NCI-H526 treated with DMSO at 0.1 percent for 48 hours (cell line): ENCODE data around the gene EYA2.
"Not testable (repeated sequence)": the region's sequence is repeated elsewhere in the genome, so short reads cannot be mapped to it uniquely, and the experiment has no call there.

Experiments
- DNase-seq: peaks from one replicate; lab custom pipeline; 2025; lab: John Stamatoyannopoulos, UW

EYA2 gene

DNA sequence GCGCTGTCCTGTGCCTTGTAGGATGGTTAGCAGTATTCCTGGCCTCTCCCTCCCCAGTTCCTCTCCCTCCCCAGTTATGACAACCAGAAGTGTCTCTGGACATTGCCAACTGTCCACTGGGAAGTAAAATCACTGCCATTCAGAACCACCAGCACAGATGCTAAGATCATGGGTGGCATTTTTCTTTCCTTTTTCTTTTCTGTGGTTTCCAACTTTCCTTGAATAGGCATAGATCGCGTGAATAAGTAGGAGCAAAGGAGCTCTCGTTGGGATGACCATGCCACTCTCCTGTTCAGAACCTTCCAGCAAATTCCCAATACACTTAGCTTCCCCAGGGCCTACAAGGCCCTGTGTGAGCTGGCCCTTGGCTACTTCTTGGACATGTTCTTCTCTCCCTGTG, 59.0 kb downstream of the EYA2 start:
- no peak for DNase-seq

DNA sequence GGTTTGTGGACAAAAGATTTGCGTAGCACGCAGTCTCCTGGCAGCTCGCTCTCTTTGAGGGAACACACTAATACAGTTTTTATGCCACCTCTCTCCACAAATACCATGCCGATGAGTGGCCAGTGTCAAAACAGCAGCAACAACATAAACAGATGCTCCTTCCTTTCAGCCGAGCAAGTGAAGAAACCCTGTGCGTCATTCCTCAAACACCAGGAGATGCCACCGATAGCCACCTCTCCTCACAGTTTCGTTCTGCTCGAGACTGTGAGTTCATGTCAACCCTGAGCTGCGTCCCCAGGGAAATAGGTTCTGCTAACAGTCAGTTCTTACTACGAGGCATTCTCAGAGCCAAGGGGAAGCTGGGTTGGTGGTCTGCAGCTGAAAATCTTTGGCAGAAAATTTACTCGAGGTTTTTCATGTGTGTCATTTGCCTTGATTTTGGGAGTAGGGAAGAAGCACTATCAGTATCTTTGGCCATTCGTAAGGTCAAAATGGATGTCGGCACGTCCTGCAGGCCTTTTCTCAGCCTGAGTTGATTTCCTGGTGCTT, 59.9 kb downstream of the EYA2 start:
- DNase-seq, result no peak

DNA sequence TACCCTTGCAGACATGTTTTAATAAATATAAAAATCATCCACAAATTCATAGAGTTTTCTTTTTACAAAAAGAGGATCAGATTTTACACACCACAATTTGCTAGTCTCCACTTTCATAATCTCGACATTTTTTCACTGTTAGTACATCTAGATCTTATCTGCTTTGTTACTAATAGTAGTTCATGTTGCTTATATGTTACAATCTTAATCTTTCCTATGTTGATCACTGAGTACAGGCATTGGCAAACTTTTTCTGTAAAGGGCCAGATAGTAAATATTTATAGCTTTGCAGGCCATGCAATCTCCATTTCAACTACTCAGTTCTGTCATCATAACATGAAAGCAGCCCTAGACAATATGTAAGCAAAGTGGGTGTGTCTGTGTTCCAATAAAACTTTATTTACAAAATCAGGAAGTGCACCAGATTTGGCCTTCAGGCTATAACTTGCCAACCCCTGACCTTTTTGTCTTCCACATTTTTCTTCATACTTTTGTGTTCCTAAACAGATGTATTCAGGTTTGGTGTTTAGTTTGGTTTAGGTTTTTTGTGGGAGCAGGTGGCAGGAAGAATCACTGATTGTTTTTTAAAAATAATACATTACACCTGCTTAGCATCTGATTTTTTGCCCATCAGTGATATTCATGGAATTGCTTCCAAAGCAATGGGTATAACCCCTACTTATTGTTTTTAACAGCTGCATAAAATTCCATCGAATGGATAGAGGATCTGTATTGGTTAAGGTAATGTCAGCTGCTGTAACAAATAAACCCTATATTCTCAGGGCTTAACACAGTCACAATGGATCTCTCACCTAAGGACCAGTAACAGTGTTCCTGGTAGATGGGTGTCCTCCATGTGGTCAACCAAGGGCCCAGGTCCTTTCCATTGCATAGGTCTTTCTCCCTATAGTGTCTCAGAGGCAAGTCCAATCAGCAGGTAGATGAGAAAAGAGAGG, 61.2 kb downstream of the EYA2 start:
- no peak for DNase-seq

DNA sequence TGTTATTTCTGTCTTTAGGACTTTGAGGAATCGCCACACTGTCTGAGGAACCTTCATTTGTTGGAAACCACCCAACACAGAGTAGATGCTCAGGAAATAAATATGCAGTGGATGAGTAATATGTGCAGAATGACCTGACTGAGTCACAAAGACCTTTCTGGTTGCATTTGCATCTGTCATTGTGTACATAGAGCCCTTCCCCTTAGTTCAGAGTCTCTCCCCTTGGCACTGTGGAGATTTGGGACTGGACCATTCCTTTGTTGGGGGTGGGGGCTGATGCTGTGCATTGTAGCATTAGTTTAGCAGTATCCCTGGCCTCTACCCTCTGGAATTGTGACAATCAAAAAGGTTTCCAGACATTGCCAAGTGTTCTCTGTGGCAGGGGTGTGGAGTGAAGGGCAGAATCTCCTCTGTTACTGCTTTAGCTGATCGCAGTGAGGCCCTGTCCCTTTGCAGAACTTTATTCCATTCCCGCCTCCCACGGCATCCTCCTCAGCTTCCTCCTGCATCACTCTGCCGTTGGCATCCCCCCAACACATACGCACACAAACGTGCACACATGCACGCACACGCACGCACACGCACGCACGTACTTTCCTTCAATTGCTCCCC, 64.5 kb downstream of the EYA2 start:
- DNase-seq, result no peak

DNA sequence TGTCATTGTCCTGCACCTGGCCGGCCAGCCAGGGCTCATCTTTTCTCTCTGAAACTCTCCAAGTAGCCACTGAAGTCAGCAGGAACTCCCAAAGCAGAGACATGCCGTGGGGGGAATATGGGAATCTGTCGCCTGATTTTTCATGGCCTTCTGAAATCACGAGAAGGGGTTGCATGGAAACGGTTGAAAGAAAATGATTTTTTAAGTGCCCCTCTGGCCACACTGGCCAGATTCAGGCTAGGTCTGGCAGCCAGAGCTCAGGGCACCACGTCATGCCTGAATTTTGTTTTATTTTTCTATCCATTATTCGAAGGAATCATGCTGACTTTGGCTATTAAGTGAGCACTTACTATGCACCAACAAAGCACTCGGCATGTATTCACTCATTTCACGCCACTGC, 65.2 kb downstream of the EYA2 start:
- DNase-seq, result no peak

DNA sequence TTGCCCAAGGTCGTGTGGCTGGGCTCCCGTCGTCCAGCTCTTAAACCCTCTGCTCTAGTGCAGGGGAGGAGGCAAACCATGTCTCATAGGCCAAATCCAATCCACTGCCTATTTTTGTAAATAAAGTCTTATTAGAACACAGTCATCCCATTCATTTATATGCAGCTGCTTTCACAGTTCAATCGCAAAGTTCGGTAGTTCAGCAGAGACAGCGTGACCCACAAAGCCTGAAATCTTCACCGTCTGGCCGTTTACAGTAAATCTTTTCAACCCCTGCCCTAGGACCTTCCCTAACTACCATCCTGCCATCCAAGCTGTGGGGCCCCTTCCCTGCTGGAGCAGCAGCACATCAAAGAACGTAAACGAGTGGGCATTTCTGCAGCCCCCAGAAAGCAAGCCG, 65.9 kb downstream of the EYA2 start:
- DNase-seq, result no peak

DNA sequence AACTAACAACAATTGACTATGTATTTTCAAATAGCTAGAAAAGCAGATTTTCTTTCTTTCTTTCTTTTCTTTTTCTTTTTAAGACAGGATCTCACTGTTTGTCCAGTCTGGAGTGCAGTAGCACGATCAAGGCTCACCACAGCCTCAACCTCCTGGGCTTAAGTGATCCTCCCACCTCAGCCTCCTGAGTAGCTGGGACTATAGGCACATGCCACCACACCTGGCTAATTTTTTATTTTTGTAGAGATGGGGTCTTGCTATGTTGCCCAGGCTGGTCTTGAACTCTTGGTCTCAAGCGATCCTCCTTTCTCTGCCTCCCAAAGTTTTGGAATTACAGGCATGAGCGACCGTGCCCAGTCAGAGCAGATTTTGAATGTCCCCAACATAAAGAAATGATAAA, 67.3 kb downstream of the EYA2 start:
- not testable (repeated sequence) for DNase-seq

DNA sequence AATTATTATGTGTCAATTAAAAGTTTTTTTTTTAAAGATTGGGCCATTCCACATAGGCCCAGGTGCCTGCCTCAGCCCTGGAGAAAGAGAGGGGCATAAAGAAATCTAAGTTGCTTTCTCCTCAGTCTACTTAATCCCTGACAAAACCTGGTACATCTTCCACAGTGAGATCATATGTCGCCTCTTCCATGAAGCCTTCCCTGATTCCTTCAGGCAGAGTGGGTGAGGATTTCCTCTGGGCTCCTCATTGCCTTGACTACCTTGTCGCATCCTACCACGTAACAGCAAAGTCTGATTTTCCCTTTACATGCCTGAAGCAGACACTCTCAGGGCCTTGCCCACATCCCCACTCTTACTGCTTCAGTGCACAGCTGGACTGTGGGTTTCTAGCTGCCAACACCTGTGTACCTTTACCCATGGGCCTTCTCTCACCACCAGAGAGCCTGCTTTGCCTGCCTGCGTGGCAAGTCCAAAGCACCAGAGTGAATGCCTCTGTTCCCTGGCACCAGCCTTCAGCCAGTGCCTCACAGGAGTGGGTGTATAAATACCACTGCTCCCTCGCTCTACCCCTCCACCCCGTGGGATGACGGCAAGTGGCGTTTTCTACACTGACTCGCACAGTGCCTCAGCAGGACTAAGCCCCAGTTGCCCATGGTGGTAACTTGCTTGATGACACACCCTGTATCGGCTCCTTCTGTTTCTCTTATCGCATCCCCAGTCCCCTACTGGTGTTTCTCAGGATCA, 68.0 kb downstream of the EYA2 start:
- no peak for DNase-seq

DNA sequence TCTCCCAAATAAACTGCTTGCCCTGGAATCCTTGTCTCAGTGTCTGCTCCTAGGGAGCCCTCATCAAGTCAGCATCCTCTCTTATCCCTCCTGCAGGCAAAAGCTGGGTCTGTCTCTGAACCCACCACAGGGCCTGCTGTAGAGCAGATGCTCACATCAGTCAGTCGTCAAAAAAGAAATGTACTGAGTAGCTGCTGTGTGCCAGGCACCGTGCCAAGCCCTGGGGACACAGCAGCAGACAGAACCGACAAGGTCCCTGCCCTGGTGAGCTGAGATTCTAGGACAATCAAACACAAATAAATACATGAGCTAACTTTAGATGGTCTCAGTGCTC, 68.5 kb downstream of the EYA2 start:
- DNase-seq, result no peak

DNA sequence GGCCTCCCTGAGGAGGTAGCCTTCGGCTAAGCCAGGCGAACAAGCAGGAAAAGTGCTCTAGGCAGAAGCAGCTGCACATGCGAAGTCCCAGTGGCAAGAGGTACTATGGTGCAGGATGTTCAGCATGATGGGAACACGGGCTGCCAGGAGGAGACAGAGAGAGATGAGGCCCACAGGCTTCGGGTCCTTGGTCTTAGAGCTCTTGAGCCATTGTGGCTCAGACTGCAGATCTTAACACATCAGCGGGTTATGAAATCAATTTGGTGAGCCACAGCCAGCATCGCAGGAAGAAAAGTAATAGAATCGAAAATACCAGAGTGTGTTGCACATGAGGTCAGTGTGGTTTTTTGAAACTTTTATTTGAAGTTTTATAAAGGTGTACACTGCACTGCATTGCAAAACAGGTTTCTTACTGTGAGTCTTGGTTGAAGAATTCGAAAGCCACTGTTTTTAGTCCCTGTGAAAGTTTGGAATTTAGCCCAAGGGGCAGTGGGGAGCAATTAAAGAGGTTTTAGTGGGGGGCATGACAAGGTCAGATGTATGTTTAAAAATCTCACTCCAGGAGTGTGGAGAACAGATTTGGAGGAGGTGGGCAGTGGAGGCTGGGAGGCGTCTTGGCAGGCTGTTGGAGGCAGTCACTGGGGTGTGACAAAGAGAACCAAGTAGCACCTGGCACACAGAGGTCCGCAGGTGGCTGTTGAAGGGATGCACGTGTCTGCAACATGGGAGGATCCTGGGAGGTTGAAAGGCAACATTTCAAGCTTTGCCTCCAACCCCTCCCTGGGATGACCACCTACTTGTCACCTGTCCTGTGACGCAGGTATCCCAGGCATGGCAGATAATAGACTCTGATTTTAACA, 69.3 kb downstream of the EYA2 start:
- DNase-seq, result no peak

DNA sequence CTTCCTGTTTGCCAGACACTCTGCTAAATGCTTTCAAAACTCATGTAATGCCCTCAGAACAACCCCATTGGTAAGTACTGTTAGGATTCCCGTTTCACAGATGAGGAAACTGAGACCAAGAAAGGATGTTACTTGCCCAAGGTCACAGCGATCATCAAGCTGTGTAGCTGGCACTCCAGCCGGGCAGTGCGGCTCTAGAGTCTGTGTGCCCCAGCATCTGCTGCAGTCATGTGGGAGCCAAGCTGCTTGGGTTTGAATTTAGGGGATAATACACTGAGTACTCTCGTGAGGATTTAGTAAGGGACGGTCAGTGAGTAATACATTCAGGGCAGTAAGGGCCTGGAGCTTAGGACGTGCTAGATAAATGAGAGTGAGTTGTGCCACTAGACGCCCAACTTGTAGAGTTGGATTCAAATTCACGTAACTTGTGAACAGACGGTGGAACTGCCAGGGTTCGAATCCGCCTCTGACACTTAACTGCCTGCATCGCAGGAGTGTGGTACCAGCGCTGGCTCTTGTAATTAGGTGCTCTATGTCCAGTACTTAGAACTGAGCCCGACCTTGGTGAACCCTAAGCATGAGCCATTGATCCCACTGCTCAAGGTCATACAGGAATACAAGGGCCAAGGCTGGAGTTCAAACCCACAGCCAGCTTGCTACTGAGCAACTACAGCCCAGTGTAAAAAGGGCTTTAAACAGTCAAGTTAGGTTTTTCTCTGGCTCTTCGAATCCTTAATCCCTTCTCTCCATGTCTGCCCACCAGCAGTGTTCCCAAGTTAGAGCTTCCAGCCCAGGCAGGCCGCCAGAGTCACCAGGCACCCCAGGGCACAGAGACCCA, 70.2 kb downstream of the EYA2 start:
- no peak for DNase-seq

DNA sequence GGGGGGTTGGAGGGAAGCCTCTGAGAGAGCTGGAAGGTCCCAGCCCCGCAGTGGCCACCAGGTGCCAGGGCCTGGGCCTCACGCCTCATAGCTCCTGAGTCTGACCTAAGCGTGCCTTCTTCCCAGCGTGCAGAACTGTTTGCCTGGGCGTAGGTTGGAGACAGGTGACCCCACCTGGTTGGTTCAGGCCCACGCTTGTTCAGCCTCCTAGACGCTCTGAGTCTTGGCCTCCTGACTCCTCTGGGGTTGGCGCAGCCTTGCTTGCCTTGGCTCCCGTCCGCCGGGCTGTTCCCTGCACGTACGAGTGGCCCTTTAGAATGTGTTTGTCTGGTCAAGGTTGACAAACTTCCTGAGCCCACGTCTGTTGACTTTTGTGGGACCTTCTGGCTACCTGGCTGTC, 70.8 kb downstream of the EYA2 start:
- no peak for DNase-seq

DNA sequence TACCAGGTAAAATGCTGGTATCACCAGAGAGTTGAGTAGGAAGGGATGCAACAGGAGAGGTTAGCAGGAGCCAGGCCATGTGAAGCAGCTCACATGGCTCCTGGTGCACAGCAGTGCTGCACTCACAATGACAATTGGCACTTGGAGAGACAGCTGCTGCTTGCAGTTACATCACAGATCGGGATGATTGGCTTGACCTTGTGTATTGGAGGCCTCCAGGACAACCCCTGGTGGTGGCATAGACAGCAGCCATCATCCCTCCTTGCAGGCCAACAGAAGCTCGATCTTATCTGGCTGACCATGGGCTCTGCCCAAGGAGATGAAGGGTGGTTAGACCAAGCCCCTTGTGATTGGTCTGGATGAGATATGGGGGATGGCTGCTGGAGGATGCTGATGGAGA, 73.0 kb downstream of the EYA2 start:
- no peak for DNase-seq

DNA sequence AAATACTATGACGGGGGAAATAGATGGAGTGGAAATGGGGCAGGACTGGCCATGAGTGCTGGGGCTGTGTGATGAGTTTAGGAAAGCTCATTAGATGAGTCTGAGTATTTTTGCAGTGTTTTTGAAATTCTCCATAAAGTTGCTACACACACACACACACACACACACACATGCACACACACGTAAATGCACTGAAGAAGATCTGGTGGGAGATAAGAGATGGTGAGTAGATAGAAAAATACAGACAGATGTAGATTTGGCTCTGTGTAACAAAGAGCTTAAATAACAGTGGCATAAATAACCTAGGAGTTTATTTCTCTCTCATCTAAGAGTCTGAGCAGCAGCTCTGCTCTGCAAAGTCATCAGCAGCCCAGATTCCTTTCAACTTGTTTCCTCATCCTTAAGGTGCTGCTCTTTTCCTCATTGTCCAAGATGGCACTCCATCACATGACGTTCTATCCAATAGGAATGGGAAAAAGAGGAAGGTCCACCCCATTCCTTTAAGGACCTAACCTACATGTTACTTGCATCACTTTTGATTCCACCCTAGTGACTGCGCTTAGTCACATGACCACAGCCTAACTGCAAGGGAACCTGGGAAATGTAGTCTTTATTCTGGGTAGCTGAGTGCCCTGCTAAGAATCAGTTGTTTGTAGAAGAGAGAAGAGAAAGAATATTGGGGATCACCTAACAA, 76.4 kb downstream of the EYA2 start:
- no peak for DNase-seq

DNA sequence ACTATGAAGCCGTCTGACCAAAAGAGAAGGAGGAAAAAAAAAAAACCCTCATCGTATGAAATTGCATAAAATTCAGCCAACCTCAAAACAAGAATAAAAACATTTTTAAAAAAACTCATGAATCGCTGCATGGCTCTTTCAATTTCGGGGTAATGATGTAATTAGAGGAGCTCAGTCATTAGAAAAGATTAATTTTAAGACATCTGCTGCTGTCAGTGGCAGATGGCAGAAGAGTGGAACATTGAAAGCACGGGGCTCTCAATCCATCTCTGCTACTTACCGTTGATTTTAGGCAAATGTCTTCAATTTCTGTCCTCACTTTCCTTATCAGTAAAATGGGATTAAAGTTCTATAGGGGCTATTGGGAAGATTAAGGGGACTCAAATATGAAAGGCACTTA, 79.1 kb downstream of the EYA2 start:
- DNase-seq, result no peak

DNA sequence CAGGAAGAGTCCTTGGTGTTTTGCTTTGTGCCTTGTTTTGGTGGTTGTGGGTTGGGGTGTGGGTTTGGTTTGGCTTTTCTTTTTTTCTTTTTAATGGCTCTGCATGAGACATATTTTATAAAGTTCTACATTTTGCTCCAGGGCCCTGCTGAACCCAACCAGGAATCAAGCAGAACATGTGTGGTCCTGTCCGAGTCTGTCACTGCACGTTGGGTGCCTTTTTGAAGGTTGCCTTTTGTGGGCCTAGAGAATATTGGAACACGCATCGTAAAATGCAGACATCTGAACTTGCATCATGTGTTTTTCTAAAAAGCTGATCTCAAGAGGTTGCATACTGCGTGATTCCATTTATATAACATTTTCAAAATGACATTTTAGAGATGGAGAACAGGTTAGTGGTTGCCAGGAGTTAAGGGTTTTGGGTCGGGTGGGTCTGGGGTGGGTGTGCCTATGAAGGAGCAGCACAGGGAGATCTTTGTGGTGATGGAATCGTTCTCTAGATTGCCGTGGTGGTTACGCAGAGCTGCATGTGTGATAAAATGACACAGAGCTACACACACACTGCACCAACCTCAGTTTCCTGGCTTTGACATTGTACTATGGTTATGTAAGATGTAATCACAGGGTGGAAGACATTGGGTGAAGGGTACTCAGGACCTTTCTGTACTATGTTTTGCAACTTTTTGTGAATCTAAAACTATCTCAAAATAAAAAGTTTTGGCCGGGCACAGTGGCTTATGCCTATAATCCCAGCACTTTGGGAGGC, 80.2 kb downstream of the EYA2 start:
- no peak for DNase-seq

DNA sequence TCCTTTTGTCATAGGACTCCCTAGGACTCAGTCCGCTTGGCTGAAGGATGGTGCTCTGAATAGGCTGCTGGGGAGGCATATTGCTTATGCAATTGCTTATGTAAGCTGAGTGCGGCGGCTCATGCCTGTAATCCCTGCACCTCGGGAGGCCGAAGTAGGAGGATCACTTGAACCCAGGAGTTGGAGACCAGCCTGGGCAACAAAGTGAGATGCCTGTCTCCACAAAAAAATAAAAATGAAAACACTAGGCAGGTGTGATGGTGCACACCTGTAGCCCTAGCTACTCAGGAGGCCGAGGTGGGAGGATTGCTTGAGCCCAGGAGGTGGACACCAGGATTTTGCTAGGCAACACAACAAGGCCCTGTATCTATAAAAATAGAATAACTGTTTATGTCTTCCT, 81.3 kb downstream of the EYA2 start:
- no peak for DNase-seq

DNA sequence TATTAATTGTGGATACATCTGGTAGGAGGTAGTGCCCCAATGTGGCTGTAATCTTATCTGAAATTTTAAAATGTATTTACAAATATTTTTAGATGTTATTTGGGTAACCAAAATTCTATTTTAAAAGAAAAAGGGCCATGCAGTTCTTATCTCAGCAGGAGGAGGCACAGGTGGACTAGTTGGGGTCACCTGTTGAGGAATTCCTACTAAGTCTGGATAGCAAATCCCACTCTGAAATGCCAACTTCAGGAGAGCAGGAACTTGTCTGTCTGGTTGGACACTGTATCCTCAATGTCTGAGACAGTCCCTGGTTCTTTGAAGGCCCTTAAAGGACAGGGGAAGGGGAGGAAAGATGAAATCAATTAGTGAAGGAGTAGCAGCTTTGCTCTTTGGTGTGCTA, 82.6 kb downstream of the EYA2 start:
- no peak for DNase-seq

DNA sequence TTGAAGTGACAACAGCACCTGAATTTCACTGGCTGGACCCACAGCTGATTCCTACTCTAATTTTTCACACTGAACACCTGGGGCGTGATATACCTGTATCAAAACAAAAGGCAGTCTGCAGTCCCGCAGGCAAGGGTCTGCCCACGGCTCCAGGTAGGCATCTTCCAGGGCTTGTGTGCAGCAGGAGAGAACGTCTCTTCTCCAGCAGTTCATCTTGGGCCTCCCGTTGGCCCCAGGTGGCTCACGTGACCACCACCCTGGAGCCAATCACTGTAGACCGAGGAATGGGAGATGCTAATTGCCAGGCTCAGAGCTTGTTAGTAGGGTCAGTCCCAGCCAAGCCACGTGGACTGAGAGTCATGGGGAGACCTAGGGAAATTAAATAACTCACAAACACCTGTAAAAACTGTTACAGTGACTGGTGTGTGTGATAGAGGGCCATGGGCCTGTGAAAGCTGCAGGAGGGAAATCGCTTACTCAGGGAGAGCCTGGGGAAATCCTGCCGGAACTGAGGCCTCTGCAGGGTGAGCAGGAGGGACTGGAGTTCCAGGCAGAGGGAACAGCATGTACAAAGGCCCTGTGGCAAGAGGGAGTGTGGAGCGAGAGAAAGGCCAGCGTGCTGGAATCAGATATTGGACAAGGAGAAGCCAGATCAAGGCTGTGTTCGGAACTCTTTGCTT, 83.4 kb downstream of the EYA2 start:
- no peak for DNase-seq
